ENCODE data around the gene DPH3. TPM values are rescaled to one million over a fixed set of nuclear protein-coding genes. Genes with fewer than 3 reads are reported as not detected.

The DPH3 gene
- total and polyA plus RNA-seq, 9 donors = 7.4 to 28.3 (median 13.5) TPM

- no peaks in the 10 kb centered on the region for H3K36me3 ChIP-seq
- no peak overlapping the region for H3K27ac ChIP-seq
- no peaks in the 10 kb centered on the region for H3K4me1 ChIP-seq (ENCODE audit: insufficient read depth)
- no peaks in the 10 kb centered on the region for H3K27me3 ChIP-seq
- no peak for DNase-seq
- H3K4me3 ChIP-seq = no peak overlapping the region
- TF ChIP-seq POLR2A (IDR thresholded peaks at IDR 0.05) (no peak), CTCF (IDR thresholded peaks at IDR 0.05) (no peak), EP300 (IDR thresholded peaks at IDR 0.05) (no peak)
- intact Hi-C loops (cut with DNase I) = loop anchor here in 1 of 4 donors (10.0 kb wide), 1 partner anchor 217 kb away; the partner anchor contains the start of gene RFTN1
- WGBS, 3 donors = 73 to 74% (median 73%) methylated on average over 9 of the region's 9 CpGs
- H3K9me3 ChIP-seq = no peaks in the 10 kb centered on the region
These were observed 33.5 kb upstream of the DPH3 start for GRCh38 chr3:16297997-16298885.

DNA sequence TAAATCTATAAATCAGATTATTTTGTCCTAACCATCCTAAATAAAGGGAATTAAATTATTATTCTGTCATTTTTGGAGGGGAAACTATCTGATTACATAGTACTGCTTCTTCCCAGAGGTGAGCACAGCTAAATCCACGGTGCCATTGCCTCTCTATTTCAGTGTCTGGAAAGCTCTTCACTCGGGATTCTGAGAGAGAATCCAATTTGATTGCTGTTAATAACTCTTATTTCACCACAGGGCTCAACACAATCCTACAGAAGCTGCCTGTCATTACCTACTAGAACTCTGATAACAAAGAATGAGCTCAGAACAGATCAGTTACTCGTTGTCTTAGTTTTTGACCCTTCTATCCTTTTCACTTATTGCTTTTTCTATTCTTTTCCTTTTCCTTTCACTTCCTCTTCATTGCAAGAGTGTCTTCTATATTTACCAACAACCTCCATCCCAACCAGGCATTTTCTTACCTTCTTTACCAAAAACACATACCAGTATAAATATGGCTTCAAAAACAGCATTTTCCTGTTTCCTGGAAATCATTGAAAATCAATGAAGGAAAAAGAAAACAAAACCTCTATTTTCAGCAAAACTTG lies 30.7 kb upstream of the DPH3 start:
- intact Hi-C loops (cut with DNase I) = loop anchor here in 1 of 4 donors (10.0 kb wide), 1 partner anchor 219 kb away; the partner anchor contains the start of gene RFTN1
- Histone ChIP-seq H3K36me3 (no peaks in the 10 kb centered on the region), H3K9me3 (no peaks in the 10 kb centered on the region), H3K27me3 (no peaks in the 10 kb centered on the region), H3K4me3 (no peak overlapping the region), H3K27ac (no peak overlapping the region), H3K4me1 (ENCODE audit: insufficient read depth) (no peaks in the 10 kb centered on the region)
- TF ChIP-seq POLR2A (IDR thresholded peaks at IDR 0.05) (no peak), EP300 (IDR thresholded peaks at IDR 0.05) (no peak), CTCF (IDR thresholded peaks at IDR 0.05) (no peak)
- no peak for DNase-seq
- WGBS, 3 donors = 83 to 90% (median 86%) methylated on average over 3 of the region's 3 CpGs

- no peak for DNase-seq
- intact Hi-C loops (cut with DNase I) = loop anchor here in 2 of 4 donors (5.0 to 10.0 kb wide), 2 partner anchors 220 to 222 kb away; partner anchors contain the start of gene RFTN1 (in 1 of the 2)
These were observed 30.1 kb upstream of the DPH3 start for GRCh38 chr3:16294844-16295243.

DNA sequence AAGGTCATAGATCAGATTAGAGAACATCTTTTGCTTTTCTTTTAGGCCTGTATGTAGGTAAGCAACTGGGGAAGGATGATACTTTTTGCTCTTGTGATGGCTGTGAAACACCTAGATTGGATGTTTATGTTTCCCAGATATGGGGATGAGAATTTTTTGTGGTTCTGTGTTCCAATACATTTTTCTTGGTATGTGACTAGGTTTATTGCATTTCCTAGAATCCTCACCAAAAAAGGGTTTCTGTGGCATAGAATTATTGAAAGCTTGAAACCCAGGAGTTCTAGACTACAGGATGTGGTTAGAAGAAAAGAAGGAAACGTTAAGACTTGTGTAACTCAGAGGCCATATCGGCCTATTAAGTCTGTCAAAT lies 26.1 kb upstream of the DPH3 start:
- Histone ChIP-seq H3K9me3 (no peaks in the 10 kb centered on the region), H3K27me3 (no peaks in the 10 kb centered on the region), H3K36me3 (no peaks in the 10 kb centered on the region), H3K4me1 (ENCODE audit: insufficient read depth) (no peaks in the 10 kb centered on the region), H3K27ac (no peak overlapping the region), H3K4me3 (no peak overlapping the region)
- DNase-seq = no peak
- no peak for TF ChIP-seq EP300 (IDR thresholded peaks at IDR 0.05)
- TF ChIP-seq CTCF (IDR thresholded peaks at IDR 0.05) = no peak
- no peak for TF ChIP-seq POLR2A (IDR thresholded peaks at IDR 0.05)
- intact Hi-C loops (cut with DNase I) = loop anchor here in 2 of 4 donors (5.0 to 10.0 kb wide), 2 partner anchors 224 to 226 kb away; partner anchors contain the start of gene RFTN1 (in 1 of the 2)
- WGBS, 3 donors = 56 to 64% (median 58%) methylated on average over 2 of the region's 2 CpGs

More at GRCh38 chr3:16294844-16295243, 30.1 kb upstream of the DPH3 start:
- no peak for TF ChIP-seq CTCF (IDR thresholded peaks at IDR 0.05)
- H3K27me3 ChIP-seq = no peaks in the 10 kb centered on the region
- no peak overlapping the region for H3K27ac ChIP-seq
- H3K4me3 ChIP-seq = no peak overlapping the region
- no peaks in the 10 kb centered on the region for H3K4me1 ChIP-seq (ENCODE audit: insufficient read depth)
- no peaks in the 10 kb centered on the region for H3K36me3 ChIP-seq
- no peaks in the 10 kb centered on the region for H3K9me3 ChIP-seq
- 95% methylated on average over 5 of the region's 5 CpGs for WGBS, 3 donors

Data from ovary (tissue), 9 donors.